Parathyroid adenoma (tissue), 2 donors: ENCODE measurements around the gene PPM1L.

Source experiments
- H2AFZ ChIP-seq: fragments of 300-600 bp; sonication (generic); one replicate; pipeline ENCODE4 v1.7.0; 2017; ENCODE audit warnings: antibody characterized with exemption, mild to moderate bottlenecking
- H3K27ac ChIP-seq: fragments of 300-600 bp; sonication (generic); one replicate; pipeline ENCODE4 v1.7.0; 2017
- H3K27me3 ChIP-seq: fragments of 300-600 bp; sonication (generic); one replicate; pipeline ENCODE4 v1.7.0; 2017; ENCODE audit warnings: low read length; ENCODE audit not compliant: control insufficient read depth, insufficient read depth
- H3K36me3 ChIP-seq: fragments of 300-600 bp; sonication (generic); one replicate; pipeline ENCODE4 v1.7.0; 2017; ENCODE audit warnings: low read length; ENCODE audit not compliant: control insufficient read depth, insufficient read depth
- H3K4me1 ChIP-seq: fragments of 300-600 bp; sonication (generic); one replicate; pipeline ENCODE4 v1.7.0; 2017; ENCODE audit warnings: control low read depth
- H3K4me2 ChIP-seq: fragments of 300-600 bp; sonication (generic); one replicate; pipeline ENCODE4 v1.7.0; 2017; ENCODE audit warnings: low read length
- H3K4me3 ChIP-seq: fragments of 300-600 bp; sonication (generic); one replicate; pipeline ENCODE4 v1.7.0; 2017; ENCODE audit warnings: low read depth, low read length
- H3K79me2 ChIP-seq: fragments of 300-600 bp; sonication (generic); one replicate; pipeline ENCODE4 v1.7.0; 2017; ENCODE audit warnings: control low read depth
- H3K9ac ChIP-seq: fragments of 300-600 bp; sonication (generic); one replicate; pipeline ENCODE4 v1.7.0; 2017; ENCODE audit warnings: mild to moderate bottlenecking
- H3K9me3 ChIP-seq: fragments of 300-600 bp; sonication (generic); one replicate; pipeline ENCODE4 v1.7.0; 2017; ENCODE audit warnings: low read length; ENCODE audit not compliant: control insufficient read depth
- CTCF ChIP-seq: fragments of 300-600 bp; sonication (generic); IDR thresholded peaks from one replicate; pipeline ENCODE4 v1.7.0; 2017; ENCODE audit warnings: antibody characterized with exemption, mild to moderate bottlenecking
- donor health status: primary hyperparathyroidism.

PPM1L gene

DNA sequence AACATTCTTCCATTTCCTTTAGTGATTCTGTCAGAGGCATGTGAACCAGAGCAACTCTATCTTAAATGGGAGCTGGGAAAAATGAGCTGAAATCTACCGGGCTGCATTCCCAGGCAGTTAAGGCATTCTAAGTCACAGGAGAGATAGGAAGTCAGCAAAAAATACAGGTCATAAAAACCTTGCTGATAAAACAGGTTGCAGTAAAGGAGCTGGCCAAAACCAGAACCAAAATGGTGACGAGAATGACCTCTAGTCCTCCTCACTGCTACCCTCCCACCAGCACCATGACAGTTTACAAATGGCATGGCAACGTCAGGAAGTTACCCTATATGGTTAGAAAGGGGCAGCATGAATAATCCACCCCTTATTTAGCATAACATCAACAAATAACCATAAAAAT is 282.7 kb downstream of the PPM1L start:
- H3K4me1 ChIP-seq = no peaks in the 10 kb centered on the region
- H2AFZ ChIP-seq = no peak overlapping the region
- no peak overlapping the region for H3K27ac ChIP-seq
- H3K4me3 ChIP-seq = no peak overlapping the region
- H3K4me2 ChIP-seq = no peak overlapping the region
- no peaks in the 10 kb centered on the region for H3K36me3 ChIP-seq
- H3K9me3 ChIP-seq = no peaks in the 10 kb centered on the region
- H3K79me2 ChIP-seq = no peaks in the 10 kb centered on the region
- TF ChIP-seq CTCF = no peak
- H3K9ac ChIP-seq = no peak overlapping the region
- H3K27me3 ChIP-seq = no peaks in the 10 kb centered on the region

- H3K4me2 ChIP-seq = no peak overlapping the region
- no peak overlapping the region for H3K4me3 ChIP-seq
- no peaks in the 10 kb centered on the region for H3K79me2 ChIP-seq
- H3K9ac ChIP-seq = no peak overlapping the region
- H3K36me3 ChIP-seq = no peaks in the 10 kb centered on the region
- H3K4me1 ChIP-seq = no peaks in the 10 kb centered on the region
- H2AFZ ChIP-seq = no peak overlapping the region
- no peaks in the 10 kb centered on the region for H3K9me3 ChIP-seq
- no peaks in the 10 kb centered on the region for H3K27me3 ChIP-seq
- TF ChIP-seq CTCF = no peak
- H3K27ac ChIP-seq = no peak overlapping the region
These were observed 286.0 kb downstream of the PPM1L start for GRCh38 chr3:161042023-161042501.

GRCh38 chr3:161043336-161044035 is 287.5 kb downstream of the PPM1L start:
- Histone ChIP-seq H3K27ac (no peak overlapping the region), H3K79me2 (no peaks in the 10 kb centered on the region), H3K4me3 (no peak overlapping the region), H3K27me3 (no peaks in the 10 kb centered on the region), H3K36me3 (no peaks in the 10 kb centered on the region), H3K4me2 (no peak overlapping the region), H3K9me3 (no peaks in the 10 kb centered on the region), H3K4me1 (no peaks in the 10 kb centered on the region), H2AFZ (no peak overlapping the region), H3K9ac (no peak overlapping the region)
- no peak for TF ChIP-seq CTCF

DNA sequence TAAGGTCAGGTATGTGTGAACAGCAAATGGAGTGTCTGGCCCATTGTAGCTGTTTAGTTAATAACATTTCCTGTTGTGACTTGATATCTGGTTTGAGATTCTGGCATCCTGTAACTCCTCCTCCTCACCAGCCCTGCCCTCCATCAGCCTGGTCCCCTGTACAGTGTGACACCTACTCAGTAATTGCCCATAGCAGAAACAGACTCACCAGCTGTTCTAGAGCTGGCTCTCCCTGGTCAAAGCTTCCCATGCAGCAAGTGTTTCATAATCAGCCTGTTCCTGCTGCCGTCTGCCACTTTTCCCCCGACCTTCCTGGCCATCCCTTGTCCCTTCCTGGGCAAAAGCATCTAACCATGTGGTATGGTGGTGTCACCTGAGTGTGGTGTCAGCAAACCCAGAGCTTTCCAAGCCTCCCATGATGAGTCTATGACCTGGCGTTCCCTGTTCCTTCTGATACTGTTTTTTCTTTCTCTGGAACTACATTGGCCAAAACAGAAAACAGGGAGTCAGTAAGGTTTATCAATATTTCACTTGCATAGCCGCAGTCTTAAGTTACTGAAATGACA is 293.7 kb downstream of the PPM1L start:
- H3K9ac ChIP-seq = no peak overlapping the region
- no peak overlapping the region for H3K27ac ChIP-seq
- H3K4me1 ChIP-seq = peaks cover 3% of the 10 kb centered on the region
- no peak for TF ChIP-seq CTCF
- no peak overlapping the region for H3K4me2 ChIP-seq
- H3K9me3 ChIP-seq = no peaks in the 10 kb centered on the region
- H3K79me2 ChIP-seq = no peaks in the 10 kb centered on the region
- H2AFZ ChIP-seq = no peak overlapping the region
- H3K27me3 ChIP-seq = no peaks in the 10 kb centered on the region
- no peaks in the 10 kb centered on the region for H3K36me3 ChIP-seq
- H3K4me3 ChIP-seq = no peak overlapping the region

GRCh38 chr3:161050935-161051334 is 294.9 kb downstream of the PPM1L start:
- H3K4me1 ChIP-seq = peaks cover 8% of the 10 kb centered on the region
- no peaks in the 10 kb centered on the region for H3K79me2 ChIP-seq

More at GRCh38 chr3:161050935-161051334, 294.9 kb downstream of the PPM1L start:
- TF ChIP-seq CTCF = no peak
- Histone ChIP-seq H3K27ac (no peak overlapping the region), H3K36me3 (no peaks in the 10 kb centered on the region), H3K9ac (no peak overlapping the region), H2AFZ (no peak overlapping the region), H3K27me3 (no peaks in the 10 kb centered on the region), H3K4me2 (no peak overlapping the region), H3K9me3 (no peaks in the 10 kb centered on the region), H3K4me3 (no peak overlapping the region)
